Loucy (cell line): Measurements from ENCODE around the gene WARS2.

Experiments used
- H2AFZ ChIP-seq: fragments of 200-600 bp; sonication (generic); 2 replicates; pipeline ENCODE4 v1.6.0; 2016; ENCODE audit warnings: antibody characterized with exemption, mild to moderate bottlenecking, low read length, moderate library complexity
- H3F3A ChIP-seq: fragments of 200-600 bp; 2 replicates; pipeline ENCODE4 v1.6.0; 2016; ENCODE audit warnings: antibody characterized with exemption, low read depth, mild to moderate bottlenecking
- H3K27me3 ChIP-seq: fragments of 200-600 bp; sonication (generic); 2 replicates; pipeline ENCODE4 v1.6.1; 2014; ENCODE audit warnings: low read length, mild to moderate bottlenecking; ENCODE audit not compliant: insufficient read depth, poor library complexity, severe bottlenecking
- H3K36me3 ChIP-seq: fragments of 200-600 bp; sonication (generic); 2 replicates; pipeline ENCODE4 v1.6.1; 2016; ENCODE audit warnings: low read length; ENCODE audit not compliant: insufficient read depth
- H3K4me1 ChIP-seq: fragments of 200-600 bp; sonication (generic); 2 replicates; pipeline ENCODE4 v1.5.1; 2014; ENCODE audit warnings: low read length, mild to moderate bottlenecking; ENCODE audit not compliant: insufficient read depth, poor library complexity, severe bottlenecking
- H3K4me2 ChIP-seq: fragments of 200-600 bp; sonication (generic); 2 replicates; pipeline ENCODE4 v1.6.0; 2014; ENCODE audit warnings: antibody characterized with exemption, low read length, low read depth, mild to moderate bottlenecking; ENCODE audit not compliant: poor library complexity, severe bottlenecking
- H3K4me3 ChIP-seq: fragments of 200-600 bp; sonication (generic); 2 replicates; pipeline ENCODE4 v1.5.1; 2014; ENCODE audit warnings: low read length, mild to moderate bottlenecking, mixed read lengths; ENCODE audit not compliant: poor library complexity, severe bottlenecking
- H3K79me2 ChIP-seq: fragments of 200-600 bp; sonication (generic); 2 replicates; pipeline ENCODE4 v1.6.1; 2014; ENCODE audit warnings: low read length; ENCODE audit not compliant: insufficient read depth
- H3K9ac ChIP-seq: fragments of 200-600 bp; sonication (generic); 2 replicates; pipeline ENCODE4 v1.6.0; 2014; ENCODE audit warnings: mild to moderate bottlenecking, low read depth, low read length, moderate library complexity; ENCODE audit not compliant: poor library complexity, severe bottlenecking
- H3K9me2 ChIP-seq: fragments of 200-600 bp; sonication (generic); replicated peaks from 2 replicates; pipeline ENCODE4 v1.6.1; 2016; ENCODE audit warnings: low read depth, low read length, mixed read lengths
- H3K9me3 ChIP-seq: fragments of 200-600 bp; sonication (generic); 2 replicates; pipeline ENCODE4 v1.6.1; 2014; ENCODE audit warnings: mild to moderate bottlenecking, antibody characterized with exemption, low read length, low read depth; ENCODE audit not compliant: insufficient read depth
- H4K20me1 ChIP-seq: fragments of 200-600 bp; sonication (generic); 2 replicates; pipeline ENCODE4 v1.6.0; 2014; ENCODE audit warnings: antibody characterized with exemption, low read length, mild to moderate bottlenecking; ENCODE audit not compliant: insufficient read depth, poor library complexity, severe bottlenecking
- CTCF ChIP-seq: fragments of 200-600 bp; sonication (generic); conservative IDR thresholded peaks from 2 replicates; pipeline ENCODE4 v1.5.1; 2014; ENCODE audit warnings: mild to moderate bottlenecking, antibody characterized with exemption, low read length
- EZH2phosphoT487 ChIP-seq: fragments of 200-600 bp; IDR thresholded peaks from 2 replicates; pipeline ENCODE4 v1.6.1; 2018; ENCODE audit warnings: antibody characterized with exemption, mild to moderate bottlenecking, moderate library complexity, borderline replicate concordance

The WARS2 gene

GRCh38 chr1:119150150-119150549, 9.7 kb upstream of the WARS2 start:
- Histone ChIP-seq H4K20me1 (no peaks in the 10 kb centered on the region), H3K79me2 (no peaks in the 10 kb centered on the region), H2AFZ (no peak overlapping the region), H3F3A (no peaks in the 10 kb centered on the region), H3K9me2 (no peaks in the 10 kb centered on the region), H3K9ac (no peak overlapping the region), H3K4me3 (no peak overlapping the region), H3K4me1 (no peaks in the 10 kb centered on the region), H3K9me3 (no peaks in the 10 kb centered on the region), H3K36me3 (no peaks in the 10 kb centered on the region), H3K4me2 (no peak overlapping the region), H3K27me3 (no peaks in the 10 kb centered on the region)
- no peak for TF ChIP-seq CTCF

- no peak overlapping the region for H3K9ac ChIP-seq
- H3K4me2 ChIP-seq = no peak overlapping the region
- TF ChIP-seq CTCF (no peak), EZH2phosphoT487 (no peak)
- no peaks in the 10 kb centered on the region for H3K27me3 ChIP-seq
- no peaks in the 10 kb centered on the region for H3K9me2 ChIP-seq
- H2AFZ ChIP-seq = no peak overlapping the region
- no peaks in the 10 kb centered on the region for H3F3A ChIP-seq
- H3K9me3 ChIP-seq = no peaks in the 10 kb centered on the region
- H3K4me3 ChIP-seq = no peak overlapping the region
- no peaks in the 10 kb centered on the region for H3K36me3 ChIP-seq
- peaks cover 5% of the 10 kb centered on the region for H3K4me1 ChIP-seq
- no peaks in the 10 kb centered on the region for H3K79me2 ChIP-seq
- no peaks in the 10 kb centered on the region for H4K20me1 ChIP-seq
Measured at GRCh38 chr1:119147661-119148090, 7.2 kb upstream of the WARS2 start.

GRCh38 chr1:119146466-119146865, 6.0 kb upstream of the WARS2 start:
- no peaks in the 10 kb centered on the region for H3K27me3 ChIP-seq
- H3F3A ChIP-seq = no peaks in the 10 kb centered on the region
- peaks cover 4% of the 10 kb centered on the region; the same call in 1 of the 2 replicates for H3K79me2 ChIP-seq
- H3K4me2 ChIP-seq = no peak overlapping the region
- no peak overlapping the region for H3K9ac ChIP-seq
- H3K36me3 ChIP-seq = no peaks in the 10 kb centered on the region
- H3K9me3 ChIP-seq = no peaks in the 10 kb centered on the region
- no peak overlapping the region for H2AFZ ChIP-seq
- no peak overlapping the region for H3K4me3 ChIP-seq
- TF ChIP-seq CTCF (no peak), EZH2phosphoT487 (no peak)
- H4K20me1 ChIP-seq = no peaks in the 10 kb centered on the region
- peaks cover 17% of the 10 kb centered on the region for H3K4me1 ChIP-seq
- H3K9me2 ChIP-seq = no peaks in the 10 kb centered on the region
